Umbilical cord (tissue), 1 donor: ENCODE measurements around the gene SMARCA5. TPM values are rescaled to one million over a fixed set of nuclear protein-coding genes. Genes with fewer than 3 reads are reported as not detected.

Experiments
- total RNA-seq: library from RNA; depleted of rRNA; stranded (reverse); fragments of >200 nt; gene quantifications from one replicate; pipeline ENCODE4 v1.2.3, GENCODE V29; 2014; ENCODE audit warnings: low replicate concordance; ENCODE audit not compliant: insufficient read depth

Gene SMARCA5
- total RNA-seq, 1 donor from 2014 or later = 51.8 TPM

Other genes with a start within 250 kb of the SMARCA5 start
- 31.5 TPM for gene GAB1, start 176.8 kb upstream of the SMARCA5 start, total RNA-seq
- 2.2 TPM for gene FREM3, start 187.0 kb downstream of the SMARCA5 start, total RNA-seq